HG03565 (cell line): ENCODE results near the gene INKA1.

Source experiments
- ATAC-seq: cut with Tn5 transposase; IDR thresholded peaks from one replicate; pipeline ENCODE4 v1.9.1; 2021; ENCODE audit warnings: mild to moderate bottlenecking, moderate library complexity; ENCODE audit not compliant: unreplicated experiment

Gene INKA1

GRCh38 chr3:49786357-49787181 is 16.5 kb upstream of the INKA1 start, which contains the start of gene IP6K1:
Gene IP6K1, minus strand, starts transcription at chr3:49786542. Its CDS starts 38,502 bp downstream, at chr3:49748040.
- ATAC-seq, result peak; percentile 99

DNA sequence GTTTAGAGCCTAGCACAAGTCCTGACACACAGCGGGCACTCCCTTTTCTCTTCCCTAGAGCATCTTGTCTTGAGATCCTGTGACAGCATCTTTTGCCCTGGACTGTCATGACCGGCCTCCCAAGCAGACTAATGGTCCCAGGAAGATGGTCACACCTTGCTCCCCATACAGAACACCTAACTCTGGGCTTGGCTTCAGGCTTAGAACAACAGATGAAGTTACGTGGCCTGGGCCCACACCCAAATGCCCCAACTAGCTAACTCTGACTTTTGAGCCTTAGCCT is 15.9 kb upstream of the INKA1 start:
- ATAC-seq, result no peak

DNA sequence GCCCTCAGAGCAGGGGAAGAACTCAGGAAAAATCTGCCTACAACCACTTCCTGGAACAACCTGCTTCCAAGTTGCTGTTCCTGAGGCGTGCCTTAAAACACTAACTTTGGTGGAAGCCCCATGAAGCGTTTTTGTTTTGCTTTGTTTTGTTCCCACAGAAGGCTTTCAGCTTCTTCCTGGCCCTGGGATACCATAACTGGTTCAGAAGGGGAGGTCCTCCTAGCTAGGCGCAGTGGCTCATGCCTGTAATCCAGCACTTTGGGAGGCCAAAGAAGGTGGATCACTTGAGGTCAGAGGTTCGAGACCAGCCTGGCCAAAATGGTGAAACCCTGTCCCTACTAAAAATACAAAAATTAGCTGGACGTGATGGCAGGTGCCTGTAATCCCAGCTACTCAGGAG is 15.5 kb upstream of the INKA1 start:
- ATAC-seq, result no peak

GRCh38 chr3:49788056-49788455 is 15.0 kb upstream of the INKA1 start:
- no peak for ATAC-seq

DNA sequence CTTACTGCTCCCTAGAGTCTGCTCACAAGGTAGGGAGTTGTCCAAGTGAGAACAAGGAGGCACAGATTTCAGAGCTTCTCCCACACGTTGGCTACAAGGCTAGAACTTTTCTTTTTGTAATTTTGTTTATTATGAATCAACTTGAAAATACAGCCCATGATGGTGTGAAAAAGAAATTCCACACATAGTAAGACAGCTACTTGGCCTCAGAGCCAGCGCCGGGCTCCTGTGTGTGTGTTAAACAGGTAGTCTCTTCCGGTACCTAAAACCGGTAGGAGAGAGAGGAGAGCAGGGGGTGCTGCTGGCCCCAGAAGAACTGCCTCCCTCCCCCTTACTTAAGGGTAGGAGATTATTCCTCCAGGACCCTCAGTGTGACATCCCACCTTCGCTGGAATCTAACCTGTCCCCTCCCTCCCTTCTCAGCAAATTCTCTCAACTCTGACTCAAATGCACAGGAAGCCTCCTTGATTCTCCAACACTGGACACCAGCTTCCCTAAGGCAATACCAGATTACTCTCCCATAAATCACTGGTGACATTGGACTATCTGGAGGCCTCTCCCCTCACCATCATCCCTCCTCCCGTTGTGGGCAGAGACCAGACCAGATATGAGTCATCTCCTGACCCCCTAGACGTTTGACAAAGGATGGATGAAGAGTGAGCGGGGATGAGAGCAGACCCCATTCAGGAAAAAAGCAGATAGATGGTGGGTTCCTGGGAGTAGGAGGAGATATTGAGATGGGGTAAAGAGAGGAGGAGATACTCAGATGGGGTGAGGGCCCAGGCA is 12.2 kb upstream of the INKA1 start:
- no peak for ATAC-seq

GRCh38 chr3:49791571-49791970 is 11.5 kb upstream of the INKA1 start:
- no peak for ATAC-seq

DNA sequence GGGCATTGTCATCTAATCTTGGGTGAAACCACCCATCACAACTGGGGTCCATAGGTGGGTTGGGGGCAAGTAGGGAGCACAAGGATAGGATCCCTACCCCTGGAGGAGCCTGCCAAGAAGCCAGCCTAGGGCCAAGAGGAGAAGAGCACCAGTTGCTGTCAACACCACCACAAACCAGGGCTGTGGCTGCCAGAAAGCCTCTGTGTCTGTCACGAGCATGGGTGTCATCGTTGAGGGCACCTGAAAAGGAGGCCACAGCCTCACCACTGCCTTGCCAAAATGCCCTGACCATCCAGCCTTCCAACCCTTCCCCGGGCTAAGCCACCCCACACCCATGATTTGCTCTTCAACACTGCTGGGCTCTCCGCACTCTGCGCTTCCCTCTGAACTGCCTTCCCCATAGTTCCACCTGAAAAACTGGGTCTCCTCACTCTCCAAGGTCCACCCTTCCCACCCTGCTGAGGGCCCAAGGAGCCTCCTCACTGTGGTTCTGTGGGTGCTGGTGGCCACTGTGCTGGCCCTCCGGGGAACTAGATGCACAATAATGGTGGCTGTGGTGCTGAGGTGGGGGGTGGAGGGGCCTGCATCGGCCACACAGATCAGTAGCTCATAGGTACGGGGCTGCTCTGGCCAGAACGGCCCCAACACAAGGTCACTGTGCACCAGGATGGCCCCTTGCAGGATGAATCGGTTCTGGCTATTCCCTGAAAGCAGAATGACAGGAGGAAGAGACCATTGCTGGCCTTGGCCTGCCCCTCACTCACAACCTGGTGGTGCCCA is 10.5 kb upstream of the INKA1 start:
- ATAC-seq, result no peak

GRCh38 chr3:49793486-49794085 is 9.5 kb upstream of the INKA1 start:
- ATAC-seq, result no peak

- no peak for ATAC-seq
These were observed 8.6 kb upstream of the INKA1 start for GRCh38 chr3:49794431-49794830.

GRCh38 chr3:49794926-49795905 is 7.8 kb upstream of the INKA1 start:
- no peak for ATAC-seq

- ATAC-seq, result no peak
These were observed 4.0 kb upstream of the INKA1 start for GRCh38 chr3:49799105-49799504.

- no peak for ATAC-seq
These were observed 3.3 kb upstream of the INKA1 start, which contains the start of gene CDHR4 for GRCh38 chr3:49799761-49800160. Gene CDHR4, minus strand, starts transcription at chr3:49799873. Its CDS starts 61 bp downstream, at chr3:49799812.

DNA sequence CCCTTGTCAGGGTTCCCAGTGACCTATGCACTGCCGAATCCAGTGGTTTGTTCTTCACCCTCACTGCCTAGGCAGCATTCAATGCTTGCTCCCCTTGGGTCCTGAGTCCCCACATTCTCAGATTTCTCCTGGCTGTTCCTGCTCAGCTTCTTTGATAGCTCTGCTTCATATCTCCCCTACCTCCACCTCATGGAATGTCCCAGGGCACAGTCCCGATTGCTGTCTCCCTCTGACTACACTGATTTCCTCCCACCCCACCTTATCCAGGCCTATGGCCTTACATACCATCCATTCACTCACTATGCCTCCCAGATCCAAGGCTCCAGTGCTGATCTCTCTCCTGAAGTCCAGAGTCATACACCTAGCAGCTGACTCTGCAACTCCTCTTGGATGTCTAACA is 1.9 kb upstream of the INKA1 start:
- no peak for ATAC-seq

DNA sequence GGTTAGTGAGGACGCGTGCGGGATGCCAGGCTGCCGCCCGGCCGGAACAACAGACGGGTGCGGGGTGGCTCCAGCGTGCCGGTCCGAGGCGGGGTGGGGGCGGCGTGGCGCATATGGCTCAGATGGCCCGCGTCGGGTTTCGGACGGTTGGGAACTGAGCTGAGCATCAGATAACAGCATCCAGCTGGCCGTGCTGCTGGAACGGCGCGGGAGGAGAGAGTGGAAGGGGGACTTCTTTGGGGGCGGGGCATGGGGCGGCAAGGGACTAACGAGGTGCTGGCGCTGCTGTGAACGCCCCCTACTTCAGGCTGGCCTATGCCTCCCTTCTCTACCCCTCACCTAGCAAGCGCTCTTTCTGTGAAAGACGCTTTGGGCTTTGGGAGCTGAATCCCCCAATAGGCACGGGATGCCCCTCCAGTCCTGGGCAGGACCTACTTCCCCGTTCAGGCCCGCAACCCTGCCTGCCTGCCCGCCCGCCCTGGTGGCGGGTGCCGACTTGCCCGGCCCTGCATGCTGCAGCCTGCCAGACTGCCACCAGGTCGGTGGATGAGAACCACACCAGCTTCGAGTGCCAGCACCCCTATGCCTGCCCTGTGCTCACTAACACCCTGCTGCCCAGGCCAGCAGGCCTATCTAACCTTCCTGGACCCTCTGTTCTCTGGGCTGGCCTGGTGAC is 542 bp downstream of the INKA1 start:
- ATAC-seq, result no peak

DNA sequence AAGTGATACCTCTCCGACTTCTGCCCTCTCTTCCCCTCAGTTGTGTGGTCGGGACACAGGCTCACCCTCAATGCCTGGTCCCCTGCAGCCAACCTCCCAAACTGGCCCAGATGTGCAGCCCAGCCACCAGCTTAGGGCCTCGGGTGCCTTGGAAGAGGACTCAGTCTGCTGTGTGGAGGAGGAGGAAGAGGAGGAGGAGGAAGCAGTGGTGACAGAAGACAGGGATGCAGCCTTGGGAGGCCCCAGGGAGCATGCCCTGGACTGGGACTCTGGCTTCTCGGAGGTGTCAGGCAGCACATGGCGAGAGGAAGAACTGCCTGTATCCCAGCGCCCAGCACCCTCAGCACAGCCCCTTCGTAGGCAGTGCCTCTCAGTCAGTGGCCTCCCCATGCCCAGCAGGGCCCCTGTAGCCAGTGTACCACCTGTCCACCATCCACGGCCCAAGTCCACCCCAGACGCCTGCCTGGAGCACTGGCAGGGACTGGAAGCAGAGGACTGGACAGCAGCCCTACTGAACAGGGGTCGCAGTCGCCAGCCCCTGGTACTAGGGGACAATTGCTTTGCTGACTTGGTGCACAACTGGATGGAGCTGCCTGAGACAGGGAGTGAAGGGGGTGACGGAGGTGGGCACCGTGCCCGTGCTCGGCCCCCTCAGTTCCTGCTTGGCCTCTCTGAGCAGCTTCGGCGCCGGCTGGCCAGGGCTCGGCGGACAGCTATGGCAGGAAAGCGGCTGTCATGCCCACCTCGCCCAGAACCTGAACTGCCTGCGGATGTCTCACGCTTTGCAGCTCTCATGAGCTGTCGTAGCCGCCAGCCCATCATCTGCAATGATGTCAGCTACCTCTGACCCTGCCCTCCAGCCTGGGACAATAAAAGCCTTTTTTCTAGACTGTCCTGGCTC is 1.3 kb downstream of the INKA1 start:
- no peak for ATAC-seq

DNA sequence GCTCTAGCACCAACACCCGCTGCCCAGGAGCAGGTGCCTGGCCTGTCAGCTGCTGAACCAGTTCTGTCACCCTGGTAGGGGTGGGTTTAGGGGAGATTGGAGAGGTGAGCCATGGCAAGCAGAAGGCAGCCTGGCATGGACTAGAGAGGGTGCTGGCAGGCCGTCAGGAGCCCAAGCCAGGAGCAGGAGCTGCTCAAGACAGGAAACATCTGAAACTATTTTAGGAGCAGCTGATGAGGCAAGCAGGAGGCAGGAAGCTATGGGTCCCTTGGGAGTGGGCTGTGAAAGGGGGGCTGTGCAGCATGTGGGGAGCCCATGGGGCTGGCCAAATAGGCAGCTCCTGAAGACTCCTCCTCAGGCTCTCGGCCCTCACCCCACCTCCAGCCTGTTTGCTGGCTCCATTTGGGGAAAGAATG is 2.3 kb downstream of the INKA1 start:
- no peak for ATAC-seq

DNA sequence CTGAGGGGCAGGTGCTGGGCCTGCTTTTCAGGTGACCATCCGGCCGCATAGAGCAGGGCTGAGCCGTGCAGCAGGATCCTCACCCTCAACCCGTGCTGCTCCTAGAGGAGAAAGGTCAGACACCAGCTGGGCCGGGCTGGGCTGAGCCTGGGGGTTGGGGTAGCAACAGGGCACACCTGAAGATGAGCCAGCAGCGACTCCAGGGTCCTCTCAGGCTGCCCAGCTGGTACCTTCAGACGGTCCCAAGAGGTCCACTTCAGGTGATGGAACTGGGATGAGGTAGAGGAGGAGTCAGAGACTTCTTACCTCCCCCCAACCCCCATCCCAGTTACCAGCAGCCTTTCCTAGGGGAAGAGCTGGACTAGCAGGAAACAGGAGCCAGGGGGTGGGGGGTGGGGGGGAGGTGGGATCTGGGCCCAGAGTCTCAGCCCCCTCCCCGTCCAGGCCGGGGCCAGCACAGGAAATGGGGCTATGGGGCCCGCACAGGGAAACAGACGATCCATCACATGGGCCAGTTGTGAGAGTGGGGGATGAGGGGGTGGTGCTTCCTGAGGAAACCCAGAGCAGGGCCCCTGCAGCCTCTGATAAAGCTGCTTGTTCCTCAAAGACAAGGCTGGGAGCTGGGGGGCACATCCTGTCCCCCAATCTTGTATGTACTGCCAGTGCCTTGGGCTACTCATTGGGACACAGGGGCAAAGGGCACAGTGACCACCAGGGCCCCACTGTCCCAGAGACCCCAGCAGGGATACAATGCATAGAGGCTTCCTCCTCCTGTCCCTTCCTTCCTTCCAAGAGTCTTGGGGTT is 3.0 kb downstream of the INKA1 start:
- no peak for ATAC-seq
